A673 (cell line): ENCODE results near the gene TADA2A.

Experiments
- EZH2 ChIP-seq: fragments of 200-600 bp; sonication (generic); IDR thresholded peaks from 2 replicates; pipeline ENCODE4 v1.6.1; 2017; ENCODE audit warnings: borderline replicate concordance, low read depth, mild to moderate bottlenecking, mixed read lengths, antibody characterized with exemption, low read length; ENCODE audit not compliant: poor library complexity, severe bottlenecking
- TF ChIP-seq, protein P1 (sequence below): fragments of 300-800, 200-600 bp; sonication (generic); conservative IDR thresholded peaks from 2 replicates; pipeline ENCODE4 v1.5.1; 2017; ENCODE audit warnings: low read depth, mild to moderate bottlenecking, antibody characterized with exemption, low read length, moderate library complexity, mixed read lengths

DNA sequence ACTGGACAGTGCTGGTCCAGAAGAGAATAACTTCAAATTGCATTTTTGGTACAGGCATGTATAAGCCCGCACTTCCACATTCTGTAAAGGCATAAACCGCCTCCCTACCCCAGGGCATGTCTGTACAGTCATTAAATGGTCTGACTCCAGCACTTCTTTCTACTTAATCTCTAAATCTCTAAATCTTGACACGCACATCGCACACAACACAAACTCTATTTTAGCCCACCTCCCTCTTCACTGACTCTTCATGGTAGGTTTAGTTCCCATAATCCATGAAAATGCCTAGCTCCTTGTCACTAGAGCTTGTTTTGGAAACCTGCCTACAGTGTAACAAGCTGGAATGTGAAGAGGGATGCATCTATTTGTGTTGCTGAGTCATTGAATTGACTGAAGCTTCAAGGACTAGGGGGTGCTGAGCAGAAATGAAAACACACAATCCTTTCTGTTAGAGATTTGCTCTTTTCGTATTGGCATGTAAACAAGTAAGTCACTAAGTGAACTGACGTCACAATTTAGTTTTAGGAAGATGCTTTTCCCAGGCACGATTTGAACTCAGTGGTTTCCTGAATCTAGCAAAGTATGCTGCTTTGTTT is 81.4 kb downstream of the TADA2A start:
- no peak for TF ChIP-seq EZH2
- TF ChIP-seq, protein P1, sequence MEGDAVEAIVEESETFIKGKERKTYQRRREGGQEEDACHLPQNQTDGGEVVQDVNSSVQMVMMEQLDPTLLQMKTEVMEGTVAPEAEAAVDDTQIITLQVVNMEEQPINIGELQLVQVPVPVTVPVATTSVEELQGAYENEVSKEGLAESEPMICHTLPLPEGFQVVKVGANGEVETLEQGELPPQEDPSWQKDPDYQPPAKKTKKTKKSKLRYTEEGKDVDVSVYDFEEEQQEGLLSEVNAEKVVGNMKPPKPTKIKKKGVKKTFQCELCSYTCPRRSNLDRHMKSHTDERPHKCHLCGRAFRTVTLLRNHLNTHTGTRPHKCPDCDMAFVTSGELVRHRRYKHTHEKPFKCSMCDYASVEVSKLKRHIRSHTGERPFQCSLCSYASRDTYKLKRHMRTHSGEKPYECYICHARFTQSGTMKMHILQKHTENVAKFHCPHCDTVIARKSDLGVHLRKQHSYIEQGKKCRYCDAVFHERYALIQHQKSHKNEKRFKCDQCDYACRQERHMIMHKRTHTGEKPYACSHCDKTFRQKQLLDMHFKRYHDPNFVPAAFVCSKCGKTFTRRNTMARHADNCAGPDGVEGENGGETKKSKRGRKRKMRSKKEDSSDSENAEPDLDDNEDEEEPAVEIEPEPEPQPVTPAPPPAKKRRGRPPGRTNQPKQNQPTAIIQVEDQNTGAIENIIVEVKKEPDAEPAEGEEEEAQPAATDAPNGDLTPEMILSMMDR, result no peak
